ENCODE measurements around the gene GALNS.

DNA sequence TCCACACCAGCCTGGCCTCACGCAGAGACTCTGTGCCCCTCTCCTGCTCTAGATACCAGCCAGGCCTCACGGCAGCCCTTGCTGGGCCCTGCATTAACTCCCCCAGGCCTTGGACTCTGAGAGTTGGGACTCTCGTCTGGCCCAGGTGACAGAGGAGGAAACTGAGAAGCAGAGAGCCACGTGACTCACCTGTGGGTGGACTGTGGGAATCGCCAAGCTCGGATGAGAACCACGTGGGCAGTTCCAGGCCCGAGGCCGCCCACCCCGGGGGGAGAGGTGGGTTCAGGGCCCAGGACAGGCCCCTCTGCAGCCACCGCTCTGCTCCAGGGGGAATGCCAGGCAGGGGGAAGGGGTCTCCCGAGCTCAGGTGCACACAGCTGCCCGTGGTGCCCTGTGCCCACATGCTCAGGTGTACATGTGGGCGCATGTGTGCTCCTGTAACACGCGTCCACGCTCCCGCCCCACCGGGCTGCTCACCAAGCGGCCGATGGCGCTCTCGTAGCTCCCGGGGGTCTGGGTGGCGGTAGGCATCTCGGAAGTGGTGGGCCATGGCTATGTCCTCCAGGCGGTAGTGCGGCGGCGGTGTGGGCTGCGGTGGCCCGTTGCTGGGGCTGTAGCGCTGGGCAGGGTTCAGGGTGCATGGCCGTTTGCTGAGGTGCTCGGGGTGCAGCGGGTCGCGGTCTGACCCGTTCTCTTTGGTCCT is 28.0 kb upstream of the GALNS start:
- TF ChIP-seq, protein P1, sequence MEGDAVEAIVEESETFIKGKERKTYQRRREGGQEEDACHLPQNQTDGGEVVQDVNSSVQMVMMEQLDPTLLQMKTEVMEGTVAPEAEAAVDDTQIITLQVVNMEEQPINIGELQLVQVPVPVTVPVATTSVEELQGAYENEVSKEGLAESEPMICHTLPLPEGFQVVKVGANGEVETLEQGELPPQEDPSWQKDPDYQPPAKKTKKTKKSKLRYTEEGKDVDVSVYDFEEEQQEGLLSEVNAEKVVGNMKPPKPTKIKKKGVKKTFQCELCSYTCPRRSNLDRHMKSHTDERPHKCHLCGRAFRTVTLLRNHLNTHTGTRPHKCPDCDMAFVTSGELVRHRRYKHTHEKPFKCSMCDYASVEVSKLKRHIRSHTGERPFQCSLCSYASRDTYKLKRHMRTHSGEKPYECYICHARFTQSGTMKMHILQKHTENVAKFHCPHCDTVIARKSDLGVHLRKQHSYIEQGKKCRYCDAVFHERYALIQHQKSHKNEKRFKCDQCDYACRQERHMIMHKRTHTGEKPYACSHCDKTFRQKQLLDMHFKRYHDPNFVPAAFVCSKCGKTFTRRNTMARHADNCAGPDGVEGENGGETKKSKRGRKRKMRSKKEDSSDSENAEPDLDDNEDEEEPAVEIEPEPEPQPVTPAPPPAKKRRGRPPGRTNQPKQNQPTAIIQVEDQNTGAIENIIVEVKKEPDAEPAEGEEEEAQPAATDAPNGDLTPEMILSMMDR (IDR thresholded peaks at IDR 0.05; ENCODE audit: poor library complexity): no peak
- TF ChIP-seq EZH2 (IDR thresholded peaks at IDR 0.05; ENCODE audit: borderline replicate concordance): no peak
